Activated CD8-positive, alpha-beta T cell treated with anti-CD3 and anti-CD28 coated beads for 36 hours (primary cell): ENCODE results near the gene VWA5A. TPM values are rescaled to one million over a fixed set of nuclear protein-coding genes. Genes with fewer than 3 reads are reported as not detected.

ENCODE experiments used
- ATAC-seq: fragments of 200-7000 bp; cut with Tn5 transposase; one replicate; pipeline ENCODE4 v1.10.0; 2021; ENCODE audit warnings: mild to moderate bottlenecking, moderate library complexity
- CTCF ChIA-PET: fragments of 350-600 bp; sonication (Branson Sonifier 250); formaldehyde crosslinking; loops from one replicate; lab custom pipeline; 2021; ENCODE audit warnings: antibody characterized with exemption; lab: Charles Lee
- POLR2A ChIA-PET: fragments of 350-600 bp; sonication (Branson Sonifier 250); formaldehyde crosslinking; loops from one replicate; lab custom pipeline; 2021; ENCODE audit warnings: antibody characterized with exemption; lab: Charles Lee
- DNase-seq: peaks from one replicate; pipeline ENCODE4 v3.0.0-alpha.2; 2020
- H3K27ac Mint-ChIP-seq: one replicate; pipeline ENCODE4 v1.8.0; 2021; ENCODE audit warnings: mild to moderate bottlenecking, mixed read lengths
- H3K27me3 Mint-ChIP-seq: one replicate; pipeline ENCODE4 v1.8.0; 2021; ENCODE audit warnings: mixed read lengths
- H3K36me3 Mint-ChIP-seq: one replicate; pipeline ENCODE4 v1.8.0; 2021; ENCODE audit warnings: low read depth, mixed read lengths
- H3K4me1 Mint-ChIP-seq: one replicate; pipeline ENCODE4 v1.8.0; 2021; ENCODE audit warnings: low read depth, mixed read lengths
- H3K4me3 Mint-ChIP-seq: one replicate; pipeline ENCODE4 v1.8.0; 2021; ENCODE audit warnings: mild to moderate bottlenecking, moderate library complexity, mixed read lengths
- H3K9me3 Mint-ChIP-seq: one replicate; pipeline ENCODE4 v1.8.0; 2021; ENCODE audit warnings: mixed read lengths
- intact Hi-C: fragments of 100-400 bp; cut with micrococcal nuclease; formaldehyde crosslinking; loops from one replicate; pipeline ENCODE4 v1.10.0; 2022
- total RNA-seq, 2 experiments: library from RNA; stranded (reverse); gene quantifications; one replicate each; pipeline ENCODE4 v1.2.3, GENCODE V29; 2021
- TF ChIP-seq, protein P1 (sequence below): fragments of 200-600 bp; IDR thresholded peaks from one replicate; pipeline ENCODE4 v1.8.0; 2022; ENCODE audit warnings: antibody characterized with exemption, mild to moderate bottlenecking

Gene VWA5A
- total RNA-seq, 2 experiments from 2014 or later = 4.4 TPM

DNA sequence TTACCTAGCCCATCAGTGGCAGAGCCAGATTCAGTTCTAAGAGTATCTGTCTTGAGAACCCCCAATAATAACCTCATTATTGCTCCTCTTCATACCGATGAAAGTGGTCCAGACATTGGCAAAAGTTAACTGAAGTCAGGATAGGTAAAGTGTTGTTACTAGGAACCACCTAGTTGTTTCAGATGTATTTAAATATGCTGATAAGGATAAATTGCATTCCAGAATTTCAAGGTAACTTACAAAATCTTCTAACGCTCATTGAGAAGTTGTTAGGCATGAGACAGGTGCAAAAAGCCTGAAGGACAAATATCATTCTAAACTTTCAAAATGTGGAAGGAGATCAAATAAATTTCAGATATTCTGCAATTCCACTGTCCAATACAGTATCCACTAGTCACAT, 27.8 kb downstream of the VWA5A start:
- TF ChIP-seq, protein P1, sequence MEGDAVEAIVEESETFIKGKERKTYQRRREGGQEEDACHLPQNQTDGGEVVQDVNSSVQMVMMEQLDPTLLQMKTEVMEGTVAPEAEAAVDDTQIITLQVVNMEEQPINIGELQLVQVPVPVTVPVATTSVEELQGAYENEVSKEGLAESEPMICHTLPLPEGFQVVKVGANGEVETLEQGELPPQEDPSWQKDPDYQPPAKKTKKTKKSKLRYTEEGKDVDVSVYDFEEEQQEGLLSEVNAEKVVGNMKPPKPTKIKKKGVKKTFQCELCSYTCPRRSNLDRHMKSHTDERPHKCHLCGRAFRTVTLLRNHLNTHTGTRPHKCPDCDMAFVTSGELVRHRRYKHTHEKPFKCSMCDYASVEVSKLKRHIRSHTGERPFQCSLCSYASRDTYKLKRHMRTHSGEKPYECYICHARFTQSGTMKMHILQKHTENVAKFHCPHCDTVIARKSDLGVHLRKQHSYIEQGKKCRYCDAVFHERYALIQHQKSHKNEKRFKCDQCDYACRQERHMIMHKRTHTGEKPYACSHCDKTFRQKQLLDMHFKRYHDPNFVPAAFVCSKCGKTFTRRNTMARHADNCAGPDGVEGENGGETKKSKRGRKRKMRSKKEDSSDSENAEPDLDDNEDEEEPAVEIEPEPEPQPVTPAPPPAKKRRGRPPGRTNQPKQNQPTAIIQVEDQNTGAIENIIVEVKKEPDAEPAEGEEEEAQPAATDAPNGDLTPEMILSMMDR = no peak
- Mint-ChIP-seq H3K27ac (no peak overlapping the region), H3K4me3 (no peak overlapping the region), H3K27me3 (peaks cover 2% of the 10 kb centered on the region), H3K9me3 (peaks cover 9% of the 10 kb centered on the region), H3K4me1 (no peaks in the 10 kb centered on the region), H3K36me3 (peaks cover 11% of the 10 kb centered on the region)
- CTCF ChIA-PET = no interaction called here
- no peak for DNase-seq
- POLR2A ChIA-PET = no interaction called here
- intact Hi-C loops = no loop called here
- no peak for ATAC-seq

DNA sequence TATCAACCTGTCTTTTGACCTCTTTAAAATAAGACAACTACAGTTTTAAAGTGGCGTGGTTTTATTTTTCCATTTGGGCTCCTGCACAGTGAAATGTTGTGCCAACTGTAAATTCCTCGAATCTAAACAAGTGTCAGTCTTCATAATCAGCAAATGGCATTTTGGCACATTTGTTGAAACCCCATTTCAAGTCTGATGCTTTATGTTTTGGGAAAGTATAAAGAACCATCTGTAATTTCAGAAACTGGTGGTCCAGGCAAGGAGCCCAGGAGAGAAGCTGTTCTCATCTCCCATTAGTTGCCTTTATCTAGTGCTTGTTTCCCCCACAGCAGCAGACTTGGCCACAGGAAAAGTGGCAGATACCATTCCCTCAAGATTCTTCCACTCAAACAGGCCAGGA, 32.7 kb downstream of the VWA5A start:
- intact Hi-C loops = no loop called here
- Mint-ChIP-seq H3K27me3 (no peaks in the 10 kb centered on the region), H3K4me1 (no peaks in the 10 kb centered on the region), H3K36me3 (no peaks in the 10 kb centered on the region), H3K4me3 (no peak overlapping the region), H3K27ac (no peak overlapping the region), H3K9me3 (no peaks in the 10 kb centered on the region)
- DNase-seq (no peak), ATAC-seq (no peak)
- ChIA-PET CTCF (no interaction called here), POLR2A (no interaction called here)
- TF ChIP-seq, protein P1 = no peak

- no peak for ATAC-seq
- Mint-ChIP-seq H3K27ac (no peak overlapping the region), H3K4me1 (no peaks in the 10 kb centered on the region), H3K27me3 (peaks cover 2% of the 10 kb centered on the region), H3K9me3 (no peaks in the 10 kb centered on the region), H3K4me3 (no peak overlapping the region), H3K36me3 (no peaks in the 10 kb centered on the region)
- TF ChIP-seq, protein P1 = no peak
- intact Hi-C loops = no loop called here
- no peak for DNase-seq
- POLR2A ChIA-PET = no interaction called here
- CTCF ChIA-PET = no interaction called here
These were observed 35.4 kb downstream of the VWA5A start for GRCh38 chr11:124150684-124151083.

GRCh38 chr11:124152770-124153407, 37.6 kb downstream of the VWA5A start:
- no peak overlapping the region for H3K4me3 Mint-ChIP-seq
- H3K9me3 Mint-ChIP-seq = no peaks in the 10 kb centered on the region
- DNase-seq (no peak), ATAC-seq (no peak)
- CTCF ChIA-PET = interaction anchor here (1.5 to 2.0 kb wide), 2 partner anchors 42 to 81 kb away, joined by 3 to 5 read pairs; no protein-coding TSS in a partner anchor
- intact Hi-C loops = no loop called here
- H3K27me3 Mint-ChIP-seq = peaks cover 2% of the 10 kb centered on the region
- TF ChIP-seq, protein P1 = no peak
- no peaks in the 10 kb centered on the region for H3K36me3 Mint-ChIP-seq
- no peak overlapping the region for H3K27ac Mint-ChIP-seq
- H3K4me1 Mint-ChIP-seq = no peaks in the 10 kb centered on the region
- POLR2A ChIA-PET = no interaction called here

GRCh38 chr11:124153821-124154220, 38.6 kb downstream of the VWA5A start:
- Mint-ChIP-seq H3K27me3 (peaks cover 4% of the 10 kb centered on the region), H3K27ac (no peak overlapping the region), H3K4me3 (no peak overlapping the region), H3K36me3 (no peaks in the 10 kb centered on the region), H3K9me3 (no peaks in the 10 kb centered on the region), H3K4me1 (no peaks in the 10 kb centered on the region)
- intact Hi-C loops = no loop called here
- POLR2A ChIA-PET = no interaction called here
- ATAC-seq = no peak
- DNase-seq = no peak
- CTCF ChIA-PET = interaction anchor here (1.5 kb wide), 1 partner anchor 41 kb away, joined by 3 read pairs; no protein-coding TSS in a partner anchor
- TF ChIP-seq, protein P1 = no peak
